GM12873 (cell line): Measurements from ENCODE around the gene SLC47A2.

Experiments
- CTCF ChIP-seq: IDR thresholded peaks from 2 replicates; pipeline ENCODE4 v1.5.1; 2012; ENCODE audit warnings: low read depth, mild to moderate bottlenecking, moderate library complexity, low read length, control low read depth; ENCODE audit not compliant: insufficient read depth; ENCODE audit errors: missing control alignments

Gene SLC47A2

GRCh38 chr17:19631905-19632304, 84.5 kb downstream of the SLC47A2 start:
- TF ChIP-seq CTCF: no peak

GRCh38 chr17:19630661-19631060, 85.7 kb downstream of the SLC47A2 start:
- TF ChIP-seq CTCF: no peak

GRCh38 chr17:19630035-19630434, 86.3 kb downstream of the SLC47A2 start:
- TF ChIP-seq CTCF: no peak

- no peak for TF ChIP-seq CTCF
Observed at GRCh38 chr17:19629449-19629848, 86.9 kb downstream of the SLC47A2 start.
